PFSK-1 (cell line): ENCODE data around the gene MCTP1.

ENCODE experiments used
- POLR2AphosphoS5 ChIP-seq: IDR thresholded peaks from 2 replicates; pipeline ENCODE4 v1.6.1; 2012; ENCODE audit warnings: low read depth, mild to moderate bottlenecking, control low read depth, low read length, moderate library complexity
- SIN3A ChIP-seq: IDR thresholded peaks from 2 replicates; pipeline ENCODE4 v1.6.1; 2012; ENCODE audit warnings: mild to moderate bottlenecking, low read length, moderate library complexity, borderline replicate concordance; ENCODE audit not compliant: insufficient read depth
- TF ChIP-seq, protein P1 (sequence below), 2 experiments: IDR thresholded peaks; 2 replicates each; pipeline versions ENCODE4 v1.6.1 to v1.8.0; 2011 to 2012; ENCODE audit warnings: low read depth in 2 of 2, low read length in 2 of 2, control low read depth in 1 of 2, inconsistent platforms in 1 of 2, mild to moderate bottlenecking in 1 of 2, moderate library complexity in 1 of 2; ENCODE audit not compliant: insufficient read depth in 1 of 2

- TF ChIP-seq POLR2AphosphoS5 (no peak), SIN3A (no peak)
- TF ChIP-seq, protein P1, sequence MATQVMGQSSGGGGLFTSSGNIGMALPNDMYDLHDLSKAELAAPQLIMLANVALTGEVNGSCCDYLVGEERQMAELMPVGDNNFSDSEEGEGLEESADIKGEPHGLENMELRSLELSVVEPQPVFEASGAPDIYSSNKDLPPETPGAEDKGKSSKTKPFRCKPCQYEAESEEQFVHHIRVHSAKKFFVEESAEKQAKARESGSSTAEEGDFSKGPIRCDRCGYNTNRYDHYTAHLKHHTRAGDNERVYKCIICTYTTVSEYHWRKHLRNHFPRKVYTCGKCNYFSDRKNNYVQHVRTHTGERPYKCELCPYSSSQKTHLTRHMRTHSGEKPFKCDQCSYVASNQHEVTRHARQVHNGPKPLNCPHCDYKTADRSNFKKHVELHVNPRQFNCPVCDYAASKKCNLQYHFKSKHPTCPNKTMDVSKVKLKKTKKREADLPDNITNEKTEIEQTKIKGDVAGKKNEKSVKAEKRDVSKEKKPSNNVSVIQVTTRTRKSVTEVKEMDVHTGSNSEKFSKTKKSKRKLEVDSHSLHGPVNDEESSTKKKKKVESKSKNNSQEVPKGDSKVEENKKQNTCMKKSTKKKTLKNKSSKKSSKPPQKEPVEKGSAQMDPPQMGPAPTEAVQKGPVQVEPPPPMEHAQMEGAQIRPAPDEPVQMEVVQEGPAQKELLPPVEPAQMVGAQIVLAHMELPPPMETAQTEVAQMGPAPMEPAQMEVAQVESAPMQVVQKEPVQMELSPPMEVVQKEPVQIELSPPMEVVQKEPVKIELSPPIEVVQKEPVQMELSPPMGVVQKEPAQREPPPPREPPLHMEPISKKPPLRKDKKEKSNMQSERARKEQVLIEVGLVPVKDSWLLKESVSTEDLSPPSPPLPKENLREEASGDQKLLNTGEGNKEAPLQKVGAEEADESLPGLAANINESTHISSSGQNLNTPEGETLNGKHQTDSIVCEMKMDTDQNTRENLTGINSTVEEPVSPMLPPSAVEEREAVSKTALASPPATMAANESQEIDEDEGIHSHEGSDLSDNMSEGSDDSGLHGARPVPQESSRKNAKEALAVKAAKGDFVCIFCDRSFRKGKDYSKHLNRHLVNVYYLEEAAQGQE (IDR thresholded peaks at IDR 0.05; ENCODE audit: insufficient read depth in 1 of 2, low read depth in 2 of 2, low read length in 2 of 2): no peak
These were observed 316.3 kb downstream of the MCTP1 start for GRCh38 chr5:94968507-94969095.
